A549 (cell line): ENCODE measurements around the gene SPRYD3. TPM values are rescaled to one million over a fixed set of nuclear protein-coding genes. Genes with fewer than 3 reads are reported as not detected.
A peak's percentile ranks its signal among the peaks of the same experiment; 100 is the strongest.

Experiments
- ATAC-seq, 2 experiments: fragments of 200-7000 bp in 1 of 2; fragments of >200 bp in 1 of 2; cut with Nextera tagmentation in 1 of 2; cut with Tn5 transposase in 1 of 2; 3 replicates each; pipeline versions ENCODE4 v1.8.0 to v1.9.1; 2018 to 2020; ENCODE audit warnings: mild to moderate bottlenecking in 1 of 2, moderate library complexity in 1 of 2
- CTCF ChIA-PET: fragments of 300-600 bp; sonication (Branson Sonifier 250); formaldehyde crosslinking; extraction: SDS; loops from one replicate; lab custom pipeline; 2021; ENCODE audit warnings: antibody characterized with exemption, inconsistent platforms; lab: Yijun Ruan, JAX
- POLR2A ChIA-PET: fragments of 350-600 bp; formaldehyde crosslinking; extraction: SDS; loops from one replicate; lab custom pipeline; 2021; ENCODE audit warnings: antibody characterized with exemption, inconsistent platforms; lab: Yijun Ruan, JAX
- DNase-seq, 2 experiments: peaks; one replicate each; pipeline versions ENCODE4 v3.0.0 to v3.0.0-alpha.2; 2011 to 2016; ENCODE audit warnings: low read depth in 1 of 2, low spot score in 1 of 2
- FAIRE-seq: peaks from 2 replicates; lab custom pipeline; 2011; peaks lifted over from hg19 to GRCh38; lab: Jason Lieb, UNC
- H3K27ac ChIP-seq, 2 experiments: fragments of >200 bp; sonication (Bioruptor Twin); formaldehyde crosslinking; 3 replicates each; pipeline ENCODE4 v1.5.1; 2016 to 2017
- H3K4me1 ChIP-seq: fragments of >200 bp; sonication (Bioruptor Twin); formaldehyde crosslinking; 3 replicates; pipeline ENCODE4 v1.6.1; 2016
- H3K4me2 ChIP-seq: fragments of >200 bp; sonication (Bioruptor Twin); formaldehyde crosslinking; 3 replicates; pipeline ENCODE4 v1.6.1; 2016
- H3K4me3 ChIP-seq: fragments of >200 bp; sonication (Bioruptor Twin); formaldehyde crosslinking; 3 replicates; pipeline ENCODE4 v1.5.1; 2016
- H3K9me3 ChIP-seq: fragments of >200 bp; sonication (Bioruptor Twin); formaldehyde crosslinking; 3 replicates; pipeline ENCODE4 v1.6.1; 2016
- BCL3 ChIP-seq: fragments of >200 bp; sonication (Bioruptor Twin); formaldehyde crosslinking; IDR thresholded peaks from 3 replicates; pipeline ENCODE4 v1.6.1; 2016
- E2F6 ChIP-seq: IDR thresholded peaks from 2 replicates; pipeline ENCODE4 v1.6.1; 2012; ENCODE audit warnings: low read depth, borderline replicate concordance
- EHF ChIP-seq: fragments of 250-450 bp; sonication (Bioruptor Pico); IDR thresholded peaks from 2 replicates; pipeline ENCODE4 v1.5.0; 2020; ENCODE audit warnings: mild to moderate bottlenecking
- ESRRA ChIP-seq: fragments of 150-350 bp; IDR thresholded peaks from 2 replicates; pipeline ENCODE4 v1.6.1; 2014; ENCODE audit warnings: mild to moderate bottlenecking, low read length, borderline replicate concordance
- FOSB ChIP-seq: fragments of 250-450 bp; sonication (Bioruptor Pico); IDR thresholded peaks from 2 replicates; pipeline ENCODE4 v1.5.0; 2020; ENCODE audit warnings: mild to moderate bottlenecking, moderate library complexity
- FOSL2 ChIP-seq, 2 experiments: fragments of 450-650 bp in 1 of 2; fragments of >200 bp in 1 of 2; sonication (Bioruptor Twin) in 1 of 2; formaldehyde crosslinking; IDR thresholded peaks; 2 replicates each; pipeline versions ENCODE4 v1.5.0 to v1.6.1; 2016 to 2020; ENCODE audit warnings: mild to moderate bottlenecking in 1 of 2, moderate library complexity in 1 of 2
- JUN ChIP-seq, 2 experiments: fragments of >200 bp; sonication (Bioruptor Twin); formaldehyde crosslinking; IDR thresholded peaks; 2 replicates in 1 of 2; 3 replicates in 1 of 2; pipeline ENCODE4 v1.6.1; 2016 to 2017
- MAFK ChIP-seq: fragments of 450-650 bp; IDR thresholded peaks from 2 replicates; pipeline ENCODE4 v1.6.1; 2014; ENCODE audit not compliant: partially characterized antibody
- MAX ChIP-seq: IDR thresholded peaks from 2 replicates; pipeline ENCODE4 v1.6.1; 2012
- NPAS2 ChIP-seq: fragments of 250-450 bp; sonication (Bioruptor Pico); IDR thresholded peaks from 2 replicates; pipeline ENCODE4 v1.8.0; 2022; ENCODE audit warnings: mild to moderate bottlenecking, moderate library complexity, borderline replicate concordance
- PHF8 ChIP-seq: fragments of 200-600 bp; sonication (generic); IDR thresholded peaks from 2 replicates; pipeline ENCODE4 v1.6.1; 2016; ENCODE audit warnings: low read depth, mild to moderate bottlenecking, antibody characterized with exemption, moderate library complexity, borderline replicate concordance
- POLR2A ChIP-seq: IDR thresholded peaks from 2 replicates; pipeline ENCODE4 v1.6.1; 2012; ENCODE audit warnings: mild to moderate bottlenecking, low read length
- POLR2AphosphoS2 ChIP-seq: conservative IDR thresholded peaks from 2 replicates; pipeline ENCODE4 v1.6.1; 2012; ENCODE audit warnings: low read length, improper control_type of control experiment, inconsistent platforms
- RAD21 ChIP-seq, 2 experiments: fragments of >200 bp in 1 of 2; sonication (Bioruptor Twin) in 1 of 2; formaldehyde crosslinking in 1 of 2; IDR thresholded peaks in 1 of 2; conservative IDR thresholded peaks in 1 of 2; 2 replicates in 1 of 2; 3 replicates in 1 of 2; pipeline ENCODE4 v1.6.1; 2012 to 2018; ENCODE audit warnings: inconsistent platforms in 1 of 2
- REST ChIP-seq: fragments of 200-600 bp; sonication (generic); IDR thresholded peaks from 2 replicates; pipeline ENCODE4 v1.6.1; 2016; ENCODE audit warnings: antibody characterized with exemption, mild to moderate bottlenecking, moderate library complexity
- SREBF2 ChIP-seq: fragments of 450-650 bp; IDR thresholded peaks from 2 replicates; pipeline ENCODE4 v1.6.1; 2014; ENCODE audit warnings: mild to moderate bottlenecking, moderate library complexity
- ZNF302 ChIP-seq: fragments of 250-450 bp; sonication (Bioruptor Pico); IDR thresholded peaks from 2 replicates; pipeline ENCODE4 v1.9.0; 2021; ENCODE audit warnings: inconsistent platforms, mild to moderate bottlenecking, moderate library complexity
- WGBS: methylation state at CpG from one replicate; pipeline ENCODE4 v1.1.6; 2017; ENCODE audit errors: missing lambda C conversion rate; 5-methylcytosine and 5-hydroxymethylcytosine counted together
- polyA plus RNA-seq, 4 experiments: library from polyadenylated mRNA; depleted of rRNA in 3 of 4; stranded (reverse); fragments of >200 nt; fragmentation: RNase III in 1 of 4; extraction: RNeasy Plus Mini Kit Qiagen cat#74134 plus additional on column Dnase treatment in 1 of 4; gene quantifications; 2 replicates in 3 of 4; 3 replicates in 1 of 4; pipeline ENCODE4 v1.2.3, GENCODE V29; 2011 to 2017

Gene SPRYD3
- polyA plus RNA-seq, 2 of the 4 experiments (the other 2 are of a cell fraction): 17.3 to 26.8 TPM

DNA sequence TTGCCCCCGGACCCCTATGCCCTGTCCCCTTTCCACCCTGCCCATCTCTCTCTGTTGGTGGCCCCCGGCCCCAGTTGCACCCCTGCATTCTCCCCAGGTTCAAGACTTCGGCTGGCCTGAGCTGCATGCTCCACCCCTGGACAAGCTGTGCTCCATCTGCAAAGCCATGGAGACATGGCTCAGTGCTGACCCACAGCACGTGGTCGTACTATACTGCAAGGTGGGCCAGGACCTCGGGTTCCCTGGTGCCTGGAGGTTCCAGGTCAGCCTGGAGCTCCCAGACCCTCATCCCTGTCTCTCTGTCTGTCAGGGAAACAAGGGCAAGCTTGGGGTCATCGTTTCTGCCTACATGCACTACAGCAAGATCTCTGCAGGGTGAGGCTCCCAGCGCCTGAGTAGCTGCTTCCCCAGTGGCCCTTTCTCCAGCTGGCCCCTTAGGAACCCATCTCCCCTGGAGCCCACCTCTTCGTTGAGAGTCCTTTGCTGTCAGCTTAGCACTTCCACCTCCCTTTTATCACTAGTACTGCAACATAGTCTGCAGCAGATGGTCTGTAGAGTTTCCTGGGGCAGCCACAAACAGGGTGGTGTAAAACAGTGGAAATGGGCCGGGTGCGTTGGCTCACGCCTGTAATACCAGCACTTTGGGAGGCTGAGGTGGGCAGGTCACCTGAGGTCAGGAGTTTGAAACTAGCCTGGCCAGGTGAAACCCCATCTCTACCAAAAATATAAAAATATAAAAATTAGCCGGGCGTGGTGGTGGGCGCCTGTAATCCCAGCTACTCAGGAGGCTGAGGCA, 23.5 kb downstream of the SPRYD3 start:
- H3K4me1 ChIP-seq: peaks cover 41% of the 10 kb centered on the region
- FAIRE-seq: no peak
- no peak for TF ChIP-seq REST
- no peak for TF ChIP-seq FOSL2 (IDR thresholded peaks at IDR 0.05)
- no peak for TF ChIP-seq FOSL2 (CRISPR knock-in tag; IDR thresholded peaks at IDR 0.05)
- no peak for TF ChIP-seq FOSB (CRISPR knock-in tag)
- TF ChIP-seq POLR2AphosphoS2: no peak
- no peak for TF ChIP-seq POLR2A
- TF ChIP-seq ZNF302 (CRISPR knock-in tag): no peak
- no peak for TF ChIP-seq JUN (IDR thresholded peaks at IDR 0.05)
- no peak for TF ChIP-seq PHF8
- no peak for TF ChIP-seq EHF (CRISPR knock-in tag)
- TF ChIP-seq NPAS2: no peak
- TF ChIP-seq ESRRA: no peak
- TF ChIP-seq E2F6: no peak
- TF ChIP-seq, all 56 proteins: peak for 0
- DNase-seq: no peak
- Histone ChIP-seq H3K27ac (no peak overlapping the region), H3K4me3 (no peak overlapping the region), H3K4me2 (no peak overlapping the region), H3K9me3 (no peaks in the 10 kb centered on the region)
- ChIA-PET POLR2A (interaction anchor here (0.6 to 3.2 kb wide), 5 partner anchors 7 to 125 kb away, joined by 3 to 9 read pairs (median 4); partner anchors contain the start of genes CSAD and ZNF740), CTCF (interaction anchor here (0.7 to 45.5 kb wide), 8 partner anchors 5 to 232 kb away, joined by 3 to 1424 read pairs (median 6); partner anchors contain the start of genes IGFBP6, SOAT2, SPRYD3 and TNS2)
- no peak for ATAC-seq
- WGBS: 87% methylated on average over 15 of the region's 15 CpGs

DNA sequence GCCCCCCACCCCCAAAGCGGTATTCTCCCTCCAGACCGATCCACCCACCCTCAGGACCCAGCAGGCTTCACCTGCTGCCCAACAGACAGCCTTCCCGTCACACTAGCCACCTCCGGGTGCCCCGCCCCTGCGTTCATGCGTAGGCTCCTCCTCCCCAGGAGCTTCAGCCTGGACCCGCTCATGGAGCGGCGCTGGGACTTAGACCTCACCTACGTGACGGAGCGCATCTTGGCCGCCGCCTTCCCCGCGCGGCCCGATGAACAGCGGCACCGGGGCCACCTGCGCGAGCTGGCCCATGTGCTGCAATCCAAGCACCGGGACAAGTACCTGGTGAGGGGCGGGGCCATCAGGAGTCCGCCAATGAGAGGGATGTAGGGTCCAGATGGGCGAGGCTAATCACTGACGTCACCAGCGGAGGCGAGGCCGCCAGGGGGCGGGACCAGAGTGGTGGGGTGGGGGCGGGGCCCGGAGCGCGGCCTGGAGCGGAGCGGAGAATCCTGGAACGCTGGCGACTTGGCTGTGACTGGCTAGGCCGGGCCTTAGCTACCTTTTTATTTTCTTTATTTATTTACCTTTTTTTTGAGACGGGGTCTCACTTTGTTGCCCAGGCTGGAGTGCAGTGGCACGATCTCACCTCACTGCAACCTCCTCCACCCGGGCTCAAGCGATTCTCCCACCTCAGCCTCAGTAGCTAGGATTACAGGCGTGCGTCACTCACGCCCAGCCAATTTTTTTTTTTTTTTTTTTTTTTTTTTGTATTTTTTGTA, 24.9 kb downstream of the SPRYD3 start:
- FAIRE-seq: no peak
- WGBS: 19% methylated on average over 19 of the region's 48 CpGs
- H3K4me3 ChIP-seq: peak overlapping the region; percentile 58
- peak; percentile 86 to 96 for DNase-seq
- TF ChIP-seq POLR2A (peak; percentile 50), MAFK (no peak), MAX (peak; percentile 72), SREBF2 (no peak), RAD21 (conservative IDR thresholded peaks at IDR 0.05 in 1 of 2, IDR thresholded peaks at IDR 0.05 in 1 of 2) (no peak), BCL3 (0 out of 3 replicates have a peak, but pooled peaks have one; percentile 7)
- ChIA-PET POLR2A (interaction anchor here (0.7 to 3.2 kb wide), 7 partner anchors 8 to 172 kb away, joined by 3 to 9 read pairs (median 6); partner anchors contain the start of genes CSAD, IGFBP6, SPRYD3 and ZNF740), CTCF (interaction anchor here (0.6 to 45.5 kb wide), 17 partner anchors 4 to 233 kb away, joined by 3 to 1424 read pairs (median 4); partner anchors contain the start of genes EIF4B, IGFBP6, SOAT2 and SPRYD3)
- peak; percentile 60 to 74 for ATAC-seq
- peak overlapping the region; percentile 93 for H3K4me2 ChIP-seq
- peak overlapping the region; percentile 99 for H3K27ac ChIP-seq
- H3K4me1 ChIP-seq: peaks cover 54% of the 10 kb centered on the region
- H3K9me3 ChIP-seq: no peaks in the 10 kb centered on the region
